ENCODE data around the gene RMND1. TPM values are rescaled to one million over a fixed set of nuclear protein-coding genes. Genes with fewer than 3 reads are reported as not detected.

RMND1 gene, protein sequence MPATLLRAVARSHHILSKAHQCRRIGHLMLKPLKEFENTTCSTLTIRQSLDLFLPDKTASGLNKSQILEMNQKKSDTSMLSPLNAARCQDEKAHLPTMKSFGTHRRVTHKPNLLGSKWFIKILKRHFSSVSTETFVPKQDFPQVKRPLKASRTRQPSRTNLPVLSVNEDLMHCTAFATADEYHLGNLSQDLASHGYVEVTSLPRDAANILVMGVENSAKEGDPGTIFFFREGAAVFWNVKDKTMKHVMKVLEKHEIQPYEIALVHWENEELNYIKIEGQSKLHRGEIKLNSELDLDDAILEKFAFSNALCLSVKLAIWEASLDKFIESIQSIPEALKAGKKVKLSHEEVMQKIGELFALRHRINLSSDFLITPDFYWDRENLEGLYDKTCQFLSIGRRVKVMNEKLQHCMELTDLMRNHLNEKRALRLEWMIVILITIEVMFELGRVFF
- total RNA-seq, result 27.4 and 34.7 TPM in 2 replicates
- long read RNA-seq, transcript RMND1-203 (12 exons, 2,003 nt), result major isoform, 42 of 49 reads
- long read RNA-seq, partial matches to known transcripts, result 2 of 49 reads
- long read RNA-seq, other reads (novel, unspliced or antisense), result 4 of 49 reads

DNA sequence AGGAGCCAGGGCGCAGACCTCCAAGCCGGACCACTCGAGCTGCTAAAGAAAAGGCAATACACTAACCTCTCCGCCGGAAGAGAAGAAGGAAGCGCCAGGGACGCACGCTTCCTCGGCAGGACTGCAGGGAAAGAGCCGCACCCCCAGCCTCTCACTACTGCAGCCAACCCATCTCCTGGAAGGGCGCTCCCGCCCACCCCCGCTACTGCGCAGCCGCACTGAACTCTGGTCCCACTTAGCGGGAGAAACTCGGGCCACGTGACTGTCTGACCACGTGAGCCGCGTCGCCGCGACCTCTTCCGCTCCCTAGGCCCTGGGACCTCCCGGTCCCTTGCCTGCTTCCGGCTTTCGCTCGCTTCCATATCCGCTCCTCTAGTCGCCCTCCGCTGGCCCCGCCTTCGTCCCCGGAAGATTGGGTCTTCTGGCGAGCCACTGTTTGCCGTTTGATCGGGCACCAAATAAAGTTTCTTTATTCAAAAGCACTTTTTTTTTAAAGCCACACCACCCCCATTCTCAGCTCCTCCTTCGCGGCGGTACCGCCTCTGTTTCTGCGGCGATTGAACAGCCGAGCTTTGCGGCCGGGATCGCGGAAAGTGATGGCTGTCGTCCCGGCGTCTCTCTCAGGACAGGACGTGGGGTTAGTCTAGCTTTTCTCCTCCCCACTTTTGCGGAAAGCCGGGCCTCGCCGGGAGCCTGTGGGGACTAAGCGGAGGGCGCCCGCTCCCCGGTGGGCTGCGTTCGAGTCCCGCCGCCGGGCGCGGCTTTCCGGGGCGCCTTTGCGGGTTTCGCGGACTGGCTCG is at the start of gene RMND1:
TSS of gene RMND1 (minus strand) at position 177 of the 800 bp plus-strand sequence. CDS start 6,315 bp downstream, outside the sequence.
- peaks cover 57% of the 10 kb centered on the region for H3K4me1 Mint-ChIP-seq
- peak within 1 kb of the TSS; percentile 91 for H3K4me3 Mint-ChIP-seq
- peak within 1 kb of the TSS; percentile 95 for H3K27ac Mint-ChIP-seq (ENCODE audit: unreplicated experiment)
- peaks cover 16% of the 10 kb centered on the region for H3K36me3 Mint-ChIP-seq (ENCODE audit: low read depth)
- DNase-seq (ENCODE audit: low read depth, low spot score), result peak; percentile 98
- TF ChIP-seq, protein P1, sequence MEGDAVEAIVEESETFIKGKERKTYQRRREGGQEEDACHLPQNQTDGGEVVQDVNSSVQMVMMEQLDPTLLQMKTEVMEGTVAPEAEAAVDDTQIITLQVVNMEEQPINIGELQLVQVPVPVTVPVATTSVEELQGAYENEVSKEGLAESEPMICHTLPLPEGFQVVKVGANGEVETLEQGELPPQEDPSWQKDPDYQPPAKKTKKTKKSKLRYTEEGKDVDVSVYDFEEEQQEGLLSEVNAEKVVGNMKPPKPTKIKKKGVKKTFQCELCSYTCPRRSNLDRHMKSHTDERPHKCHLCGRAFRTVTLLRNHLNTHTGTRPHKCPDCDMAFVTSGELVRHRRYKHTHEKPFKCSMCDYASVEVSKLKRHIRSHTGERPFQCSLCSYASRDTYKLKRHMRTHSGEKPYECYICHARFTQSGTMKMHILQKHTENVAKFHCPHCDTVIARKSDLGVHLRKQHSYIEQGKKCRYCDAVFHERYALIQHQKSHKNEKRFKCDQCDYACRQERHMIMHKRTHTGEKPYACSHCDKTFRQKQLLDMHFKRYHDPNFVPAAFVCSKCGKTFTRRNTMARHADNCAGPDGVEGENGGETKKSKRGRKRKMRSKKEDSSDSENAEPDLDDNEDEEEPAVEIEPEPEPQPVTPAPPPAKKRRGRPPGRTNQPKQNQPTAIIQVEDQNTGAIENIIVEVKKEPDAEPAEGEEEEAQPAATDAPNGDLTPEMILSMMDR (conservative IDR thresholded peaks at IDR 0.05), result no peak
- H3K27me3 Mint-ChIP-seq (ENCODE audit: low read depth), result peaks cover 4% of the 10 kb centered on the region
- peaks cover 2% of the 10 kb centered on the region for H3K9me3 Mint-ChIP-seq

DNA sequence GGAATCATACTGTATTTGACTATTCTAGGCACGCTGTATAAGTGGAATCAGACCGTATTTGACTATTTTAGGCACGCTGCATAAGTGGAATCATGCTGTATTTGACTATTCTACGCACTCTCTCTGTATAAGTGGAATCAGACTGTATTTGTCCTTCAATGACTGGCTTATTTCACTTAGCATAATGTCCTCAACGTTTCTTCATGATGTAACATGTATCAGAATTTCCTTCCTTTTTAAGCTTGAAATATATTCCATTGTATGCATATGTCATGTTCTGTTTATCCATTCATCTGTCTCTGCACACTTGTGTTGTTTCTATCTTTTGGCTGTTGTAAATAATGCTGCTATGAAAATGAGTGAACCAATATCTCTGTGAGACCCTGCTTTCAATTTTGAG is 47.6 kb upstream of the RMND1 start:
- Mint-ChIP-seq H3K27me3 (ENCODE audit: low read depth) (peaks cover 34% of the 10 kb centered on the region), H3K4me1 (peaks cover 4% of the 10 kb centered on the region), H3K9me3 (no peaks in the 10 kb centered on the region), H3K36me3 (ENCODE audit: low read depth) (peaks cover under 1% of the 10 kb centered on the region), H3K27ac (ENCODE audit: unreplicated experiment) (no peak overlapping the region), H3K4me3 (no peak overlapping the region)
- TF ChIP-seq, protein P1 (conservative IDR thresholded peaks at IDR 0.05), result no peak
- DNase-seq (ENCODE audit: low read depth, low spot score), result no peak

DNA sequence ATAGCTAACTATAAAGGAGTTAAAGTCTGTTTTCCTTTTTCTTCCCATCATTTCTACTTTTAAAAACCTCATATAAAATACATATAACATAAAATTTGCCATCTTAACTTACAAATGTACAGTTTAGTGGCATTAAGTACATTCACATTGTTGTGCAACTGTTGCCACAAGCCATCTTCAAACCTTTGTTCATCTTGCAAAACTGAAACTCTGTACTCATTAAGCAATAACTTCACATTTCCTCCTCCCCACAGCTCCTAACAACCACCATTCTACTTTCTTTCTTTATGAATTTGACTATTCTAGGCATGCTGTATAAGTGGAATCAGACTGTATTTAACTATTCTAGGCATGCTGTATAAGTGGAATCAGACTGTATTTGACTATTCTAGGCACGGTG is 46.4 kb upstream of the RMND1 start:
- Mint-ChIP-seq H3K27ac (ENCODE audit: unreplicated experiment) (no peak overlapping the region), H3K9me3 (no peaks in the 10 kb centered on the region), H3K27me3 (ENCODE audit: low read depth) (peaks cover 41% of the 10 kb centered on the region), H3K4me1 (peaks cover 10% of the 10 kb centered on the region), H3K36me3 (ENCODE audit: low read depth) (no peaks in the 10 kb centered on the region), H3K4me3 (no peak overlapping the region)
- no peak for DNase-seq (ENCODE audit: low read depth, low spot score)
- TF ChIP-seq, protein P1 (conservative IDR thresholded peaks at IDR 0.05), result no peak

DNA sequence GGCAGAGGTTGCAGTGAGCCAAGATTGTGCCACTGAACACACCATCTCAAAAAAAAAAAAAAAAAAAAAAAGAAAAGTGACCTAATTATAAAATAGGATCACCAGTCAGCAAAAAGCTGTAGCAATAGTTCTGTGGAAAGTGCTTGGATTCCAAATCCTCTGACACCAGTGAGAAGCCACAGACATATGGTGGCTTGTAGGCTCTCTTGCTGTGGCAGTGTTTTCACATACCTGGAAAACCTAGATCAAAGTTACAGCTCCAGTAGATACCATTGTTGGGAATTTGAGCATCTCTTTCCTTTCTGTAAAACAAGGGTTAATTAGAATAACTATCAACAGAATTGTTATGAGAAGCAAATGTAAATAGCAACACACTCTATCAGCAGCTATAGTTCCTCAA is 46.0 kb upstream of the RMND1 start:
- no peak for DNase-seq (ENCODE audit: low read depth, low spot score)
- Mint-ChIP-seq H3K4me3 (no peak overlapping the region), H3K9me3 (no peaks in the 10 kb centered on the region), H3K27me3 (ENCODE audit: low read depth) (peaks cover 46% of the 10 kb centered on the region), H3K4me1 (peaks cover 14% of the 10 kb centered on the region), H3K36me3 (ENCODE audit: low read depth) (no peaks in the 10 kb centered on the region), H3K27ac (ENCODE audit: unreplicated experiment) (no peak overlapping the region)
- TF ChIP-seq, protein P1 (conservative IDR thresholded peaks at IDR 0.05), result no peak

DNA sequence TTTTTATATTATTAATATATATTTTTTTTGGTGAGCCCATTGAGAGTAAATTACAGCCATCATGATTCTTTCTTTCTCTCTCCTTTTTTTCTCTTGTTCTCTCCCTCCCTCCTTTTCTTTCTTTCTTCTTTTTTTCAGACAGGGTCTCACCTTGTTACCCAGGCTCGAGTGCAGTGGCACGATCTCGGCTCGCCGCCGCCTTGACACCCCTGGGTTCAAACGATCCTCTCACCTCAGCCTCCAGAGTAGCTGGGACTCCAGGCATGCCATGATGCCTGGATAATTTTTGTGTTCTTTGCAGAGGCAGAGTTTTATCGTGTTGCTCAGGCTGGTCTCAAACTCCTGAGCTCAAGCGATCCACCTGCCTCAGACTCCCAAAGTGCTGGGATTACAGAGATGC is 43.5 kb upstream of the RMND1 start:
- peak overlapping the region; percentile 87 for H3K4me3 Mint-ChIP-seq

More for the DNA sequence above, 43.5 kb upstream of the RMND1 start:
- TF ChIP-seq, protein P1 (conservative IDR thresholded peaks at IDR 0.05), result no peak
- H3K27me3 Mint-ChIP-seq (ENCODE audit: low read depth), result peaks cover 47% of the 10 kb centered on the region
- peaks cover 14% of the 10 kb centered on the region for H3K4me1 Mint-ChIP-seq
- H3K9me3 Mint-ChIP-seq, result no peaks in the 10 kb centered on the region
- DNase-seq (ENCODE audit: low read depth, low spot score), result no peak
- no peaks in the 10 kb centered on the region for H3K36me3 Mint-ChIP-seq (ENCODE audit: low read depth)
- no peak overlapping the region for H3K27ac Mint-ChIP-seq (ENCODE audit: unreplicated experiment)

Measured in neural crest cell (in vitro differentiated cells).